Measurements from ENCODE around the gene FAM53C. TPM values are rescaled to one million over a fixed set of nuclear protein-coding genes. Genes with fewer than 3 reads are reported as not detected.

FAM53C gene
- total RNA-seq, 1 donor from 2014 or later = 13.7 TPM

GRCh38 chr5:138391859-138392386 lies 53.9 kb downstream of the FAM53C start:
- no peak for DNase-seq (ENCODE audit: low read depth)
- TF ChIP-seq CTCF (conservative IDR thresholded peaks at IDR 0.05; ENCODE audit: low read depth, low read length) = no peak
- no peak overlapping the region for H3K4me3 ChIP-seq (ENCODE audit: low read depth, low read length)

Other genes starting within 250 kb of the FAM53C start
- 1.0 and 3.1 TPM in 2 replicates for gene NME5, start 198.8 kb upstream of the FAM53C start, total RNA-seq
- gene BRD8, start 159.6 kb upstream of the FAM53C start, total RNA-seq = 27.9 and 38.2 TPM in 2 replicates
- gene KIF20A, start 159.2 kb upstream of the FAM53C start, total RNA-seq = 49.6 and 82.9 TPM in 2 replicates
- 29.3 and 34.4 TPM in 2 replicates for gene CDC23, start 124.9 kb upstream of the FAM53C start, total RNA-seq
- 0.12 and 0.29 TPM in 2 replicates for gene GFRA3, start 63.6 kb upstream of the FAM53C start, total RNA-seq
- gene CDC25C, start 6.5 kb upstream of the FAM53C start, total RNA-seq = 14.2 and 17.6 TPM in 2 replicates
- 27.6 and 40.2 TPM in 2 replicates for gene KDM3B, start 14.4 kb downstream of the FAM53C start, total RNA-seq
- gene REEP2, start 100.8 kb downstream of the FAM53C start, total RNA-seq = 9.9 and 30.6 TPM in 2 replicates
- 2.2 and 6.7 TPM in 2 replicates for gene EGR1, start 127.2 kb downstream of the FAM53C start, total RNA-seq
- 65.1 and 125 TPM in 2 replicates for gene ETF1, start 205.0 kb downstream of the FAM53C start, total RNA-seq
- gene HSPA9, start 237.1 kb downstream of the FAM53C start, total RNA-seq = 174 and 403 TPM in 2 replicates

Data from epithelial cell of proximal tubule (primary cell).